Endothelial cell of umbilical vein (primary cell): ENCODE data around the gene A1CF.

Experiments
- CTCF ChIP-seq, 2 donors: IDR thresholded peaks; 1 replicate in 1 of 2; 2 replicates in 1 of 2; pipeline ENCODE4 v1.5.1; 2011; ENCODE audit warnings: low read length in 2 of 2, mild to moderate bottlenecking in 2 of 2, moderate library complexity in 2 of 2, control low read depth in 1 of 2, inconsistent platforms in 1 of 2, low read depth in 1 of 2; ENCODE audit not compliant: insufficient read depth in 1 of 2; ENCODE audit errors: extremely low read depth in 1 of 2
- EZH2 ChIP-seq: IDR thresholded peaks from 2 replicates; pipeline ENCODE4 v1.6.1; 2012; ENCODE audit warnings: borderline replicate concordance, low read depth, mild to moderate bottlenecking, moderate library complexity, low read length, inconsistent platforms; ENCODE audit not compliant: severe bottlenecking
- FOS ChIP-seq: IDR thresholded peaks from 2 replicates; pipeline ENCODE4 v1.6.1; 2011; ENCODE audit warnings: mild to moderate bottlenecking, low read length, moderate library complexity, borderline replicate concordance; ENCODE audit not compliant: insufficient read depth
- GATA2 ChIP-seq: IDR thresholded peaks from 2 replicates; pipeline ENCODE4 v1.7.0; 2011; ENCODE audit warnings: low read depth, mild to moderate bottlenecking, moderate library complexity, mixed read lengths, low read length; ENCODE audit not compliant: insufficient read length, insufficient read depth
- JUN ChIP-seq: IDR thresholded peaks from 2 replicates; pipeline ENCODE4 v1.6.1; 2011; ENCODE audit warnings: borderline replicate concordance, low read depth; ENCODE audit not compliant: insufficient read length, insufficient read depth
- MYC ChIP-seq: IDR thresholded peaks from one replicate; pipeline ENCODE4 v1.6.1; 2011; ENCODE audit warnings: mild to moderate bottlenecking, low read depth, low read length
- POLR2A ChIP-seq: IDR thresholded peaks from 2 replicates; pipeline ENCODE4 v1.6.1; 2012; ENCODE audit warnings: low read depth, mild to moderate bottlenecking, control low read depth, low read length
- POLR2AphosphoS5 ChIP-seq: IDR thresholded peaks from 2 replicates; pipeline ENCODE4 v1.6.1; 2012; ENCODE audit warnings: low read depth, mild to moderate bottlenecking, control low read depth, low read length, moderate library complexity; ENCODE audit not compliant: insufficient read depth
- TF ChIP-seq, protein P1 (sequence below): IDR thresholded peaks from 2 replicates; pipeline ENCODE4 v1.6.1; 2011; ENCODE audit not compliant: insufficient read depth, insufficient read length

DNA sequence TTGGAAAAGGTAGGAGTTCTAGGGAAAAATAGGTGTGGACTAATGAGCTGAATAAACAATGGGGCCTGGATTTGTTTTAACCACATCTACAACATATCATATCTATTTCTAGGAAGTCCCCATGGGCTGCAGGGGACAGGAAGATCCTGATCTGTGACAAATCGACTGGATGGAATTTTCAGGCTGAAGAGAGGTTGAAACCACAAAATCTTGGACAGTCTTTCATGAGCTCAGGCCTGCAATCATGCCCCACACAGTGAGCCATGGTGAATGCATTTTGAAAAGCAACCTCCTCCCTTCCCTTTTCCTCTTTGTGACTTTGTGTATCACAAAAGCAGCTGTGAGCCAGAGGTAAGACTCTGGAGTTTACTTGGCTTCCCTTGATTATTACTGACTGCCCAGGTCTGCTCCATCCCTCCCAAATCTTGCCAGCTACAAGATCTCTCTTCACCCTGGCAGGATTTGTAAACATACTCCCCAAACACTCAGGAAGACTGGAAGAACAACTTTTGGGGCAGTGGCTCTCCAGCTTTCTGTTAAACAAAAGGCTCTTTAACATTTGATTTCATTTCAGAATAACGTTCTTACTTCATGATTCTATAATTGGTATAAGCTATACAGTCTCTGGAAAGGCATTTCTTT is 79.3 kb downstream of the A1CF start:
- TF ChIP-seq CTCF (IDR thresholded peaks at IDR 0.05; ENCODE audit: extremely low read depth in 1 of 2, insufficient read depth in 1 of 2, low read depth in 1 of 2, low read length in 2 of 2) (no peak), POLR2A (no peak), GATA2 (no peak), EZH2 (no peak), POLR2AphosphoS5 (no peak), JUN (no peak), MYC (no peak), FOS (no peak)
- TF ChIP-seq, protein P1, sequence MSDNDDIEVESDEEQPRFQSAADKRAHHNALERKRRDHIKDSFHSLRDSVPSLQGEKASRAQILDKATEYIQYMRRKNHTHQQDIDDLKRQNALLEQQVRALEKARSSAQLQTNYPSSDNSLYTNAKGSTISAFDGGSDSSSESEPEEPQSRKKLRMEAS: no peak
